Upper lobe of right lung (tissue), 1 donor: ENCODE data around the gene NAGPA. TPM values are rescaled to one million over a fixed set of nuclear protein-coding genes. Genes with fewer than 3 reads are reported as not detected.
"Not testable (repeated sequence)": the region's sequence is repeated elsewhere in the genome, so short reads cannot be mapped to it uniquely, and the experiment has no call there.

Experiments
- ATAC-seq: fragments of 200-7000 bp; cut with Tn5 transposase; one replicate; pipeline ENCODE4 v1.9.1; 2020; ENCODE audit warnings: mild to moderate bottlenecking, moderate library complexity
- DNase-seq: peaks from one replicate; pipeline ENCODE4 v3.0.0-alpha.2; 2020
- H3K27ac ChIP-seq: fragments of 200-600 bp; one replicate; pipeline ENCODE4 v1.8.0; 2022
- H3K27me3 ChIP-seq: fragments of 200-600 bp; one replicate; pipeline ENCODE4 v1.8.0; 2022; ENCODE audit warnings: mild to moderate bottlenecking
- H3K36me3 ChIP-seq: fragments of 200-600 bp; one replicate; pipeline ENCODE4 v1.8.0; 2022
- H3K4me1 ChIP-seq: fragments of 200-600 bp; one replicate; pipeline ENCODE4 v1.8.0; 2022
- H3K4me3 ChIP-seq: fragments of 200-600 bp; one replicate; pipeline ENCODE4 v1.8.0; 2022; ENCODE audit warnings: mild to moderate bottlenecking
- H3K9me3 ChIP-seq: fragments of 200-600 bp; one replicate; pipeline ENCODE4 v1.8.0; 2022
- intact Hi-C: fragments of 100-400 bp; cut with DNase I; formaldehyde crosslinking; loops from one replicate; pipeline ENCODE4 v1.11.0; 2022
- total RNA-seq: library from RNA; stranded (reverse); fragmentation: NEBNext Ultra II Directional; extraction: Animal tissue kit (Norgen Biotek cat#: 25700); gene quantifications from one replicate; pipeline ENCODE4 v1.2.1, GENCODE V29; 2021
- TF ChIP-seq, protein P1 (sequence below): fragments of 200-600 bp; IDR thresholded peaks from one replicate; pipeline ENCODE4 v1.8.0; 2022; ENCODE audit warnings: antibody characterized with exemption
- donor health status: DM: no; HTN: yes; CAD: no; lungs with severe emphysema.

Gene NAGPA
- total RNA-seq, 1 donor from 2014 or later, result 16.7 TPM

DNA sequence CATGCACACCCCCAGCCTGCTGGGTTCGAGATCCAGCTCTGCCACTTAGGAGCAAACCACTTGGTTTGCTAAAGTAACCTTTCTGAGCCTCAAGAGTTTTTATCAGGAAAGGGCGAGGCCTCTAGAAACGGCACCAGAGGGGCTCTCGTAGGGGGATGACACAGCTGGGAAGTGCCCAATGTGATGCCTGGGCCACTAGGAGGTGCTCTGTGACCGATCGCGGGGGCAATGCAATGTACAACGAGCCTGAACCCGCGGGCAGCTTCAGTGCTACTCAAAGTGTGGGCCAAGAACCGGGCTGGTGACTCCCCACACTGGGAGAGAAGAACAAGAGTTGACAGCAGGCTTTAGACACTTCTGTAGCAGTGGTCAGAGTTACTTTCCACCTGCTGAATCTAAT lies 22.6 kb upstream of the NAGPA start:
- Histone ChIP-seq H3K4me1 (no peaks in the 10 kb centered on the region), H3K27ac (no peak overlapping the region), H3K27me3 (no peaks in the 10 kb centered on the region), H3K9me3 (no peaks in the 10 kb centered on the region), H3K36me3 (no peaks in the 10 kb centered on the region), H3K4me3 (no peak overlapping the region)
- ATAC-seq (peak; percentile 81), DNase-seq (peak; percentile 61)
- TF ChIP-seq, protein P1, sequence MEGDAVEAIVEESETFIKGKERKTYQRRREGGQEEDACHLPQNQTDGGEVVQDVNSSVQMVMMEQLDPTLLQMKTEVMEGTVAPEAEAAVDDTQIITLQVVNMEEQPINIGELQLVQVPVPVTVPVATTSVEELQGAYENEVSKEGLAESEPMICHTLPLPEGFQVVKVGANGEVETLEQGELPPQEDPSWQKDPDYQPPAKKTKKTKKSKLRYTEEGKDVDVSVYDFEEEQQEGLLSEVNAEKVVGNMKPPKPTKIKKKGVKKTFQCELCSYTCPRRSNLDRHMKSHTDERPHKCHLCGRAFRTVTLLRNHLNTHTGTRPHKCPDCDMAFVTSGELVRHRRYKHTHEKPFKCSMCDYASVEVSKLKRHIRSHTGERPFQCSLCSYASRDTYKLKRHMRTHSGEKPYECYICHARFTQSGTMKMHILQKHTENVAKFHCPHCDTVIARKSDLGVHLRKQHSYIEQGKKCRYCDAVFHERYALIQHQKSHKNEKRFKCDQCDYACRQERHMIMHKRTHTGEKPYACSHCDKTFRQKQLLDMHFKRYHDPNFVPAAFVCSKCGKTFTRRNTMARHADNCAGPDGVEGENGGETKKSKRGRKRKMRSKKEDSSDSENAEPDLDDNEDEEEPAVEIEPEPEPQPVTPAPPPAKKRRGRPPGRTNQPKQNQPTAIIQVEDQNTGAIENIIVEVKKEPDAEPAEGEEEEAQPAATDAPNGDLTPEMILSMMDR, result peak; percentile 33
- intact Hi-C loops, result no loop called here

DNA sequence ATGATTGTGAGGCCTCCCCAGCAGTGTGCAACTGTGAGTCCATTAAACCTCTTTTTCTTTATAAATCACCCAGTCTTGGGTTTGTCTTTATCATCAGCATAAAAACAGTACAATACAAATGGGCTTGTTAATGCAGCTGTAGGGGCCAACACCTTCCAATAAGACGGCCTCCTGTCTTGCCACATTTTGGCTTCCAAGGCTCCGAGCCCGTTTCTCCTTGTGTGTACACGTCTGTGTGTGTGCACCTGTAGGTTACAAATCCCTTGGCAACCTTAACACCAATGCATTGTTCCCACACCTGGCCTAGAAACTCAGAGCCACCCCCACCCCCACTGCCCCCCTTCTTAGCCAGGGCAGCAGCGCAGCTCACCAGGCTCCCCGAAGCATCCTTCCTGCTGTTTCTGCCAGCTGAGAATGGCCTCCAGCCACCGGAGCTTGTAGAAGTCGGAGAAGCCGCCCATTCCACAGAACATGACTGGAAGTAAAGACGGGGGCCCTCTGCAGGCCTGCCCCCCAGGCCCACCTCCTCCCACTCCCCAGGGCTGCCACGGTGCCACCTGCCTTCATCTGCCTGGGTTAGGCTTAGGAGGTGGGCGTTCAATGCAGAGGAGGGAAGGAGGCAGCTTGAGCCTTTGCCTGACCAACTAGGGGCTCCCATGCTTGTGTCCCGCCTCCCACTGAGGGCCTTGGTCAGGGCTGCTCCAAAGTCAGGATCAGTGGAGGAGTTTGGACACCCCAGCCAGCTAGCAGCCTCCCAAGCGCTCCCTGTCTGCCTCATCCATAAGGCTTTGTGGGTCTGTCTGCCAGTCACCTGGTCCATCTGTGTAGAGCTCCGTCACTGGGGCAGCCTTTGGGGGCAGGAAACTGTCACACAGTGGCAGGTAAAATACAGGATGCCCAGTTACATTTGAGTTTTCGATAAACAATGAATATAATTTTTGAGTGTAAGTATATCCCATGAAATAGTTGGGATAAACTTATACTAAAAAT lies 21.4 kb upstream of the NAGPA start:
- H3K9me3 ChIP-seq, result no peaks in the 10 kb centered on the region
- no peak overlapping the region for H3K4me3 ChIP-seq
- H3K27me3 ChIP-seq, result no peaks in the 10 kb centered on the region
- H3K4me1 ChIP-seq, result no peaks in the 10 kb centered on the region
- DNase-seq (peak; percentile 34), ATAC-seq (peak; percentile 27)
- intact Hi-C loops, result no loop called here
- H3K27ac ChIP-seq, result no peak overlapping the region
- TF ChIP-seq, protein P1, result no peak
- no peaks in the 10 kb centered on the region for H3K36me3 ChIP-seq

DNA sequence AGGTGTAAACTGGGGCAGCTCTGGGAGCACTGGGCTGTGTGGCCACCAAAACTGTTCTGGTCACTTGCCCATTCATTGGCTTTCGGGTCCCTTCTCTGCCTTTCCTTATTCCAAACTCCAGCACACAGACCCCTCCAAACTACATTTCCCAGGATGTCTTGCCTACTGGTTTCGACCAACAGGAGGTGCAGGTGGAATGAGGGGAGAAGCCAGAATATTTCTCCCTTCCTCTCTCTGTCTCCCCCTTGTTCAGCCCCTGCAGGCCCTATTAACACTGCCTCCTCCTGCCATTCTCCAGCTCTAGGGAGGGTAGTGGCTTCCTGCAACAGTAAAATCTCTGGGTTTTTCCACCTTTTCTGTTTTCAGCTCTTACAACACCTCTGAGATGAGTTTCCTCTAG lies 13.2 kb upstream of the NAGPA start:
- TF ChIP-seq, protein P1, result no peak
- no peaks in the 10 kb centered on the region for H3K36me3 ChIP-seq
- DNase-seq (peak; percentile 8), ATAC-seq (no peak)
- H3K4me1 ChIP-seq, result no peaks in the 10 kb centered on the region
- H3K9me3 ChIP-seq, result no peaks in the 10 kb centered on the region
- no peaks in the 10 kb centered on the region for H3K27me3 ChIP-seq
- intact Hi-C loops, result no loop called here
- no peak overlapping the region for H3K4me3 ChIP-seq
- H3K27ac ChIP-seq, result no peak overlapping the region

DNA sequence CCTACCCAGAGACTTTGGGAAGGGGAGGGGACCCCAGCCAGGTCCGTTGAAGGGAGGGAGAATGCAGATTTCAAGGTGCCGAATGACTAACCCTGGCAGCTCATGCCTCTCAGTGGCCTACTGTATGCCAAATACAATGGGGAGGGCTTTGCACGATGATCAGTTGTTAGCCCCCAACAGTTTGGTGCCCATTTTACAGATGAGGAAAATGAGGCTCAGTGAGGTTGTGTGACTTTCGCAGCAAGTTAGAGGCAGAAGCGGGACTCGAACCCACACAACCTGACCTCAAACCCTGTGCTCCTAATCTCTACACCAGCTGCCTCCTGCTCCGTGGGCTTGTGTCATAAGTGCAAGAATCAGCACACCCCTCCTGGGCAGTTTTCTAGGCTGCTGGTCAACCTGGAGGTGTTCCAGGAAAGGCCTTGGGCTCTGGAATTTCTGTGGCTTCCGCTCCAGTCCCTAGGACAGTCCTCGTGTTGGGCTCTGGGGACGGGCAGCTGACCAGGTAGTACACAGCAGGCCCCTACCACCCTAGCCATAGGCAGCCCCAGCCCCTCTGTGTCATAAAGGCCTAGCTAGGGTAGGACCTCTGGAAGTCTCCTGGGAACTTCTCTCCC lies 11.9 kb upstream of the NAGPA start:
- ATAC-seq (no peak), DNase-seq (peak; percentile 49)
- intact Hi-C loops, result no loop called here
- H3K4me1 ChIP-seq, result no peaks in the 10 kb centered on the region
- no peak overlapping the region for H3K27ac ChIP-seq
- TF ChIP-seq, protein P1, result no peak
- no peaks in the 10 kb centered on the region for H3K9me3 ChIP-seq
- no peaks in the 10 kb centered on the region for H3K36me3 ChIP-seq
- no peaks in the 10 kb centered on the region for H3K27me3 ChIP-seq
- H3K4me3 ChIP-seq, result no peak overlapping the region

DNA sequence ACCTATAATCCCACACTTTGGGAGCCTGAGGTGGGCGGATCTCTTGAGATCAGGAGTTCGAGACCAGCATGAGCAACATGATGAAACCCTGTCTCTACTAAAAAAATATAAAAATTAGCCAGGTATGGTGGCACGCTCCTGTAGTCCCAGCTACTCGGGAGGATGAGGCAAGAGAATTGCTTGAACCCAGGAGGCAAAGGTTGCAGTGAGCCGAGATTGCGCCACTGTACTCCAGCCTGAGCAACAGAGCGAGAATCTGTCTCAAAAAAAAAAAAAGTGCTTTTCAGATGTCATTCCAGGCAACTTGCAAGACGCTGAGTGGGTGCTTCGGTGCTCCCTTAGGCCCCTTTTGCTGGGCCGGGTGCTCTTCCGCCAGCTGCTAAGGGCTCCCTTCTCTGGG lies 10.8 kb upstream of the NAGPA start:
- H3K4me1 ChIP-seq, ATAC-seq, H3K27me3 ChIP-seq, H3K4me3 ChIP-seq, H3K27ac ChIP-seq, H3K9me3 ChIP-seq, intact Hi-C loops, DNase-seq, H3K36me3 ChIP-seq: not testable (repeated sequence)

DNA sequence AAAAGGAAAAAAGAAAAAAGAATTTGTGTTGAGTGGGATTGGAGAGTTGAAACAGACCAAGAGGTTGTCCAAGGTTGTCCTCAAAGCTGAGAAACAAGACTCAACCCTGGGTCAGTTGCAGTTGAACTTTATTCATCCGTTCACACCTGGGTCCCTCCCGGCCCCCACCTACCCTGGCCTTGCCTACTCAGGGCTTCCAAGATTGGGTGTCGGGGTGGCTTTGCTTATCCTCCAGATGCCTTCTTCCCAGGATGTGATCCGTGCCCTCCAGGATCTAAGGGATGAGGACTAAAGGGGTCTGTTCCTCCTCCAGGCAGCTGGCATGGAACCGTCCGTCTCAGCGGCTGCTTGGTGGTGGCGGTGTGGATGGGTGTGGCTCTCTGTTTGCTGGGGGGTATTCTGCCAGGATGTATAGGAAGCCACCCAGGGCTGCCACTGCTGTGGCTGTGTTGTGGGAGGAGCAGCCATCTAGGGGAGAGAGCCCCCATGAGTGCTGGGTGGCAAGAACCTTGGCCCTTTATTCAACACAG lies 10.3 kb upstream of the NAGPA start:
- Histone ChIP-seq H3K27ac (no peak overlapping the region), H3K36me3 (no peaks in the 10 kb centered on the region), H3K9me3 (no peaks in the 10 kb centered on the region), H3K4me3 (no peak overlapping the region), H3K4me1 (no peaks in the 10 kb centered on the region), H3K27me3 (no peaks in the 10 kb centered on the region)
- intact Hi-C loops, result no loop called here
- no peak for ATAC-seq
- peak; percentile 42 for DNase-seq
- TF ChIP-seq, protein P1, result no peak
